ENCODE data around the gene SCUBE3.

GRCh38 chr6:35174088-35174434 lies 39.7 kb upstream of the SCUBE3 start:
- TF ChIP-seq, protein P1, sequence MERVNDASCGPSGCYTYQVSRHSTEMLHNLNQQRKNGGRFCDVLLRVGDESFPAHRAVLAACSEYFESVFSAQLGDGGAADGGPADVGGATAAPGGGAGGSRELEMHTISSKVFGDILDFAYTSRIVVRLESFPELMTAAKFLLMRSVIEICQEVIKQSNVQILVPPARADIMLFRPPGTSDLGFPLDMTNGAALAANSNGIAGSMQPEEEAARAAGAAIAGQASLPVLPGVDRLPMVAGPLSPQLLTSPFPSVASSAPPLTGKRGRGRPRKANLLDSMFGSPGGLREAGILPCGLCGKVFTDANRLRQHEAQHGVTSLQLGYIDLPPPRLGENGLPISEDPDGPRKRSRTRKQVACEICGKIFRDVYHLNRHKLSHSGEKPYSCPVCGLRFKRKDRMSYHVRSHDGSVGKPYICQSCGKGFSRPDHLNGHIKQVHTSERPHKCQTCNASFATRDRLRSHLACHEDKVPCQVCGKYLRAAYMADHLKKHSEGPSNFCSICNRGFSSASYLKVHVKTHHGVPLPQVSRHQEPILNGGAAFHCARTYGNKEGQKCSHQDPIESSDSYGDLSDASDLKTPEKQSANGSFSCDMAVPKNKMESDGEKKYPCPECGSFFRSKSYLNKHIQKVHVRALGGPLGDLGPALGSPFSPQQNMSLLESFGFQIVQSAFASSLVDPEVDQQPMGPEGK (CRISPR knock-in tag; IDR thresholded peaks at IDR 0.05; ENCODE audit: borderline replicate concordance) = no peak
- TF ChIP-seq ZFP3 (CRISPR knock-in tag; IDR thresholded peaks at IDR 0.05) = no peak
- TF ChIP-seq ESRRG (CRISPR knock-in tag; IDR thresholded peaks at IDR 0.05) = no peak
- no peak for TF ChIP-seq ZNF8 (CRISPR knock-in tag; IDR thresholded peaks at IDR 0.05)
- no peak for TF ChIP-seq TOX (CRISPR knock-in tag; IDR thresholded peaks at IDR 0.05; ENCODE audit: borderline replicate concordance)
- TF ChIP-seq, protein P2, sequence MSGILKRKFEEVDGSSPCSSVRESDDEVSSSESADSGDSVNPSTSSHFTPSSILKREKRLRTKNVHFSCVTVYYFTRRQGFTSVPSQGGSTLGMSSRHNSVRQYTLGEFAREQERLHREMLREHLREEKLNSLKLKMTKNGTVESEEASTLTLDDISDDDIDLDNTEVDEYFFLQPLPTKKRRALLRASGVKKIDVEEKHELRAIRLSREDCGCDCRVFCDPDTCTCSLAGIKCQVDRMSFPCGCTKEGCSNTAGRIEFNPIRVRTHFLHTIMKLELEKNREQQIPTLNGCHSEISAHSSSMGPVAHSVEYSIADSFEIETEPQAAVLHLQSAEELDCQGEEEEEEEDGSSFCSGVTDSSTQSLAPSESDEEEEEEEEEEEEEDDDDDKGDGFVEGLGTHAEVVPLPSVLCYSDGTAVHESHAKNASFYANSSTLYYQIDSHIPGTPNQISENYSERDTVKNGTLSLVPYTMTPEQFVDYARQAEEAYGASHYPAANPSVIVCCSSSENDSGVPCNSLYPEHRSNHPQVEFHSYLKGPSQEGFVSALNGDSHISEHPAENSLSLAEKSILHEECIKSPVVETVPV (CRISPR knock-in tag; IDR thresholded peaks at IDR 0.05) = no peak
- no peak for TF ChIP-seq ARNTL (CRISPR knock-in tag; IDR thresholded peaks at IDR 0.05; ENCODE audit: borderline replicate concordance, low read depth)
- TF ChIP-seq TSHZ2 (CRISPR knock-in tag; IDR thresholded peaks at IDR 0.05) = no peak
- no peak for TF ChIP-seq CSDC2 (CRISPR knock-in tag; IDR thresholded peaks at IDR 0.05)
- TF ChIP-seq ZFP30 (CRISPR knock-in tag; IDR thresholded peaks at IDR 0.05) = no peak
- TF ChIP-seq PPARA (CRISPR knock-in tag; IDR thresholded peaks at IDR 0.05; ENCODE audit: borderline replicate concordance) = no peak
- no peak for TF ChIP-seq CREB5 (CRISPR knock-in tag; IDR thresholded peaks at IDR 0.05; ENCODE audit: low read depth)
- TF ChIP-seq GLIS3 (CRISPR knock-in tag; IDR thresholded peaks at IDR 0.05) = no peak
- TF ChIP-seq, protein P3, sequence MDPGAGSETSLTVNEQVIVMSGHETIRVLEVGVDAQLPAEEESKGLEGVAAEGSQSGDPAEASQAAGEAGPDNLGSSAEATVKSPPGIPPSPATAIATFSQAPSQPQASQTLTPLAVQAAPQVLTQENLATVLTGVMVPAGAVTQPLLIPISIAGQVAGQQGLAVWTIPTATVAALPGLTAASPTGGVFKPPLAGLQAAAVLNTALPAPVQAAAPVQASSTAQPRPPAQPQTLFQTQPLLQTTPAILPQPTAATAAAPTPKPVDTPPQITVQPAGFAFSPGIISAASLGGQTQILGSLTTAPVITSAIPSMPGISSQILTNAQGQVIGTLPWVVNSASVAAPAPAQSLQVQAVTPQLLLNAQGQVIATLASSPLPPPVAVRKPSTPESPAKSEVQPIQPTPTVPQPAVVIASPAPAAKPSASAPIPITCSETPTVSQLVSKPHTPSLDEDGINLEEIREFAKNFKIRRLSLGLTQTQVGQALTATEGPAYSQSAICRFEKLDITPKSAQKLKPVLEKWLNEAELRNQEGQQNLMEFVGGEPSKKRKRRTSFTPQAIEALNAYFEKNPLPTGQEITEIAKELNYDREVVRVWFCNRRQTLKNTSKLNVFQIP (CRISPR knock-in tag; IDR thresholded peaks at IDR 0.05; ENCODE audit: borderline replicate concordance, low read depth) = no peak

Measured in SK-N-SH treated with all-trans-retinoic acid at 6 μM for 48 hours (cell line).